Naive thymus-derived CD4-positive, alpha-beta T cell (primary cell): ENCODE results near the gene HTR4. TPM values are rescaled to one million over a fixed set of nuclear protein-coding genes. Genes with fewer than 3 reads are reported as not detected.
A peak's percentile ranks its signal among the peaks of the same experiment; 100 is the strongest.

Source experiments
- ATAC-seq: fragments of 150-1000 bp; cut with Tn5 transposase; 2 replicates; pipeline ENCODE4 v1.10.0; 2021; ENCODE audit warnings: mild to moderate bottlenecking, moderate library complexity
- CTCF ChIA-PET: fragments of 350-600 bp; sonication (Branson Sonifier 250); formaldehyde crosslinking; loops from one replicate; lab custom pipeline; 2021; ENCODE audit warnings: antibody characterized with exemption; lab: Charles Lee
- POLR2A ChIA-PET: fragments of 350-600 bp; sonication (Branson Sonifier 250); formaldehyde crosslinking; loops from one replicate; lab custom pipeline; 2021; ENCODE audit warnings: antibody characterized with exemption, inconsistent platforms; lab: Charles Lee
- DNase-seq, 9 donors: peaks; one replicate each; pipeline versions ENCODE4 v3.0.0 to v3.0.0-alpha.2; 2020 to 2022; ENCODE audit warnings: mixed read lengths in 1 of 9
- H3K27ac ChIP-seq: one replicate; pipeline ENCODE4 v1.7.0; 2013; ENCODE audit warnings: mild to moderate bottlenecking, low read depth, low read length, moderate library complexity
- H3K27me3 ChIP-seq, 2 donors: one replicate each; pipeline ENCODE4 v1.7.0; 2013; ENCODE audit warnings: low read length in 2 of 2, mild to moderate bottlenecking in 2 of 2, moderate library complexity in 2 of 2; ENCODE audit not compliant: control insufficient read depth in 2 of 2, insufficient read depth in 2 of 2
- H3K36me3 ChIP-seq, 3 experiments: 1 replicate in 2 of 3; 2 replicates in 1 of 3; pipeline ENCODE4 v1.7.0; 2013; ENCODE audit warnings: low read length in 3 of 3, mild to moderate bottlenecking in 3 of 3, moderate library complexity in 1 of 3; ENCODE audit not compliant: insufficient read depth in 3 of 3, control insufficient read depth in 2 of 3
- H3K4me1 ChIP-seq, 2 donors: one replicate each; pipeline ENCODE4 v1.7.0; 2013; ENCODE audit warnings: low read length in 2 of 2, mild to moderate bottlenecking in 2 of 2, moderate library complexity in 1 of 2; ENCODE audit not compliant: control insufficient read depth in 2 of 2, insufficient read depth in 2 of 2
- H3K4me3 ChIP-seq: 2 replicates; pipeline ENCODE4 v1.7.0; 2013; ENCODE audit warnings: mild to moderate bottlenecking, low read length
- H3K9me3 ChIP-seq, 3 experiments: 1 replicate in 2 of 3; 2 replicates in 1 of 3; pipeline ENCODE4 v1.7.0; 2013; ENCODE audit warnings: low read length in 3 of 3; ENCODE audit not compliant: control insufficient read depth in 2 of 3
- H3K27ac Mint-ChIP-seq, 9 donors: one replicate each; pipeline ENCODE4 v1.8.0; 2020 to 2022; ENCODE audit warnings: mixed read lengths in 9 of 9, mild to moderate bottlenecking in 8 of 9, moderate library complexity in 5 of 9, inconsistent platforms in 2 of 9
- H3K27me3 Mint-ChIP-seq, 5 donors: one replicate each; pipeline ENCODE4 v1.8.0; 2021 to 2022; ENCODE audit warnings: mixed read lengths in 5 of 5, mild to moderate bottlenecking in 1 of 5
- H3K36me3 Mint-ChIP-seq, 5 donors: one replicate each; pipeline ENCODE4 v1.8.0; 2020 to 2022; ENCODE audit warnings: mixed read lengths in 5 of 5, mild to moderate bottlenecking in 3 of 5, inconsistent platforms in 1 of 5
- H3K4me1 Mint-ChIP-seq, 7 donors: one replicate each; pipeline ENCODE4 v1.8.0; 2020 to 2022; ENCODE audit warnings: mixed read lengths in 7 of 7, mild to moderate bottlenecking in 3 of 7, inconsistent platforms in 1 of 7
- H3K4me3 Mint-ChIP-seq, 10 donors: one replicate each; pipeline ENCODE4 v1.8.0; 2020 to 2022; ENCODE audit warnings: mild to moderate bottlenecking in 10 of 10, mixed read lengths in 10 of 10, moderate library complexity in 6 of 10, inconsistent platforms in 2 of 10
- H3K9me3 Mint-ChIP-seq, 11 donors: one replicate each; pipeline ENCODE4 v1.8.0; 2020 to 2022; ENCODE audit warnings: mixed read lengths in 11 of 11, mild to moderate bottlenecking in 4 of 11, inconsistent platforms in 1 of 11, moderate library complexity in 1 of 11
- intact Hi-C, 2 donors: fragments of 100-400 bp; cut with micrococcal nuclease; formaldehyde crosslinking; loops; one replicate each; pipeline ENCODE4 v1.15.1; 2023
- polyA plus RNA-seq, 2 donors: library from polyadenylated mRNA; unstranded; fragments of 300-500 nt; fragmentation: Illumina TruSeq; gene quantifications; one replicate each; pipeline ENCODE4 v1.2.3, GENCODE V29; 2021
- total RNA-seq, 6 experiments: library from RNA in 5 of 6; stranded (reverse) in 5 of 6; gene quantifications; 1 replicate in 5 of 6; 2 replicates in 1 of 6; pipeline ENCODE4 v1.2.3 and lab custom pipeline; 2021 to 2026

Gene HTR4
- total and polyA plus RNA-seq, 7 experiments from 2014 or later = not detected

GRCh38 chr5:148458036-148458888, 196.1 kb downstream of the HTR4 start:
- no peak for DNase-seq
- ChIA-PET POLR2A (no interaction called here), CTCF (no interaction called here)
- H3K4me3 ChIP-seq = no peak overlapping the region
- no peaks in the 10 kb centered on the region for H3K9me3 ChIP-seq
- no peaks in the 10 kb centered on the region for H3K36me3 Mint-ChIP-seq
- no peaks in the 10 kb centered on the region for H3K4me1 ChIP-seq
- no peak overlapping the region for H3K4me3 Mint-ChIP-seq
- peaks cover 0 to 1% (median 0%) of the 10 kb centered on the region in 11 donors for H3K9me3 Mint-ChIP-seq
- no peak for ATAC-seq
- peaks cover 10 to 24% (median 17%) of the 10 kb centered on the region in 5 donors for H3K27me3 Mint-ChIP-seq
- no peak overlapping the region for H3K27ac ChIP-seq
- H3K36me3 ChIP-seq = no peaks in the 10 kb centered on the region
- intact Hi-C loops = no loop called here
- H3K27ac Mint-ChIP-seq = no peak overlapping the region
- no peaks in the 10 kb centered on the region for H3K27me3 ChIP-seq
- no peaks in the 10 kb centered on the region for H3K4me1 Mint-ChIP-seq

GRCh38 chr5:148457183-148457620, 197.1 kb downstream of the HTR4 start:
- no peak overlapping the region for H3K4me3 Mint-ChIP-seq
- ATAC-seq = peak; percentile 69
- no peaks in the 10 kb centered on the region for H3K9me3 Mint-ChIP-seq
- no peak overlapping the region for H3K27ac Mint-ChIP-seq
- H3K27me3 Mint-ChIP-seq = peaks cover 10 to 24% (median 16%) of the 10 kb centered on the region in 5 donors
- Histone ChIP-seq H3K27me3 (no peaks in the 10 kb centered on the region), H3K4me1 (no peaks in the 10 kb centered on the region), H3K36me3 (no peaks in the 10 kb centered on the region), H3K4me3 (no peak overlapping the region), H3K27ac (no peak overlapping the region), H3K9me3 (no peaks in the 10 kb centered on the region)
- intact Hi-C loops = loop anchor here in 1 of 2 donors (1.0 kb wide), 1 partner anchor 278 kb away; no protein-coding TSS in a partner anchor
- H3K4me1 Mint-ChIP-seq = no peaks in the 10 kb centered on the region
- POLR2A ChIA-PET = no interaction called here
- H3K36me3 Mint-ChIP-seq = no peaks in the 10 kb centered on the region
- CTCF ChIA-PET = no interaction called here
- peak in 2 of 9 donors; percentile 4 to 13 for DNase-seq

GRCh38 chr5:148455185-148455584, 199.1 kb downstream of the HTR4 start:
- Mint-ChIP-seq H3K27ac (no peak overlapping the region), H3K4me1 (no peaks in the 10 kb centered on the region), H3K4me3 (no peak overlapping the region), H3K27me3 (peaks cover 9 to 21% (median 10%) of the 10 kb centered on the region in 5 donors), H3K9me3 (no peaks in the 10 kb centered on the region), H3K36me3 (no peaks in the 10 kb centered on the region)
- no peak for DNase-seq
- Histone ChIP-seq H3K27me3 (no peaks in the 10 kb centered on the region), H3K4me1 (no peaks in the 10 kb centered on the region), H3K4me3 (no peak overlapping the region), H3K36me3 (no peaks in the 10 kb centered on the region), H3K27ac (no peak overlapping the region), H3K9me3 (no peaks in the 10 kb centered on the region)
- CTCF ChIA-PET = interaction anchor here (1.0 to 1.1 kb wide), 2 partner anchors 12 to 97 kb away, joined by 3 to 4 read pairs; no protein-coding TSS in a partner anchor
- intact Hi-C loops = no loop called here
- POLR2A ChIA-PET = no interaction called here
- no peak for ATAC-seq

- H3K27ac Mint-ChIP-seq = no peak overlapping the region
- ChIA-PET CTCF (interaction anchor here (1.1 kb wide), 1 partner anchor 12 kb away, joined by 3 read pairs; no protein-coding TSS in a partner anchor), POLR2A (no interaction called here)
- no peaks in the 10 kb centered on the region for H3K9me3 Mint-ChIP-seq
- Histone ChIP-seq H3K4me1 (no peaks in the 10 kb centered on the region), H3K9me3 (no peaks in the 10 kb centered on the region), H3K27me3 (no peaks in the 10 kb centered on the region), H3K27ac (no peak overlapping the region), H3K4me3 (no peak overlapping the region), H3K36me3 (no peaks in the 10 kb centered on the region)
- DNase-seq (no peak), ATAC-seq (no peak)
- H3K4me3 Mint-ChIP-seq = no peak overlapping the region
- H3K36me3 Mint-ChIP-seq = no peaks in the 10 kb centered on the region
- no peaks in the 10 kb centered on the region for H3K4me1 Mint-ChIP-seq
- peaks cover 3 to 17% (median 9%) of the 10 kb centered on the region in 5 donors for H3K27me3 Mint-ChIP-seq
- intact Hi-C loops = no loop called here
These were observed 199.8 kb downstream of the HTR4 start for GRCh38 chr5:148454576-148454975.

GRCh38 chr5:148452499-148453193, 201.7 kb downstream of the HTR4 start:
- no peaks in the 10 kb centered on the region for H3K36me3 ChIP-seq
- ChIA-PET CTCF (interaction anchor here (0.7 to 1.3 kb wide), 2 partner anchors 8 to 10 kb away, joined by 3 read pairs; no protein-coding TSS in a partner anchor), POLR2A (no interaction called here)
- no peak overlapping the region for H3K27ac Mint-ChIP-seq
- peaks cover 0 to 5% (median 2%) of the 10 kb centered on the region in 5 donors for H3K27me3 Mint-ChIP-seq
- no peak for DNase-seq
- no peak overlapping the region for H3K4me3 ChIP-seq
- no peaks in the 10 kb centered on the region for H3K4me1 ChIP-seq
- no peaks in the 10 kb centered on the region for H3K9me3 Mint-ChIP-seq
- no peak overlapping the region for H3K4me3 Mint-ChIP-seq
- H3K4me1 Mint-ChIP-seq = no peaks in the 10 kb centered on the region
- H3K27ac ChIP-seq = no peak overlapping the region
- ATAC-seq = no peak
- no peaks in the 10 kb centered on the region for H3K27me3 ChIP-seq
- H3K9me3 ChIP-seq = no peaks in the 10 kb centered on the region
- intact Hi-C loops = no loop called here
- H3K36me3 Mint-ChIP-seq = no peaks in the 10 kb centered on the region

- intact Hi-C loops = loop anchor here in 1 of 2 donors (10.0 kb wide), 1 partner anchor 588 kb away; no protein-coding TSS in a partner anchor
- H3K27ac Mint-ChIP-seq = no peak overlapping the region
- H3K4me1 Mint-ChIP-seq = peaks cover 0 to 5% (median 0%) of the 10 kb centered on the region in 7 donors
These were observed 207.7 kb downstream of the HTR4 start for GRCh38 chr5:148446611-148447010.

More at GRCh38 chr5:148446611-148447010, 207.7 kb downstream of the HTR4 start:
- Mint-ChIP-seq H3K36me3 (peaks cover 0 to 4% (median 1%) of the 10 kb centered on the region in 5 donors), H3K9me3 (no peaks in the 10 kb centered on the region), H3K4me3 (no peak overlapping the region), H3K27me3 (peaks cover 0 to 2% (median 0%) of the 10 kb centered on the region in 5 donors)
- Histone ChIP-seq H3K36me3 (peaks cover 0 to 11% (median 3%) of the 10 kb centered on the region in 3 experiments), H3K27ac (no peak overlapping the region), H3K4me3 (no peak overlapping the region), H3K27me3 (no peaks in the 10 kb centered on the region), H3K4me1 (no peaks in the 10 kb centered on the region), H3K9me3 (no peaks in the 10 kb centered on the region)
- DNase-seq = no peak
- no peak for ATAC-seq
- CTCF ChIA-PET = no interaction called here
- POLR2A ChIA-PET = no interaction called here
